Gastrocnemius medialis (tissue), 4 donors: ENCODE measurements around the gene RCN2. TPM values are rescaled to one million over a fixed set of nuclear protein-coding genes. Genes with fewer than 3 reads are reported as not detected.
"Not testable (repeated sequence)": the region's sequence is repeated elsewhere in the genome, so short reads cannot be mapped to it uniquely, and the experiment has no call there.

Source experiments
- ATAC-seq, 2 donors: fragments of 150-250 bp; one replicate each; pipeline ENCODE4 v1.9.1; 2016
- DNase-seq, 2 donors: peaks; one replicate each; pipeline ENCODE4 v3.0.0-alpha.2; 2019
- H3K27ac ChIP-seq, 4 donors: fragments of 200-600 bp; sonication (generic); 1 replicate in 1 of 4; 2 replicates in 3 of 4; pipeline ENCODE4 v1.5.1; 2016 to 2018; ENCODE audit warnings: mild to moderate bottlenecking in 2 of 4, moderate library complexity in 1 of 4
- H3K27me3 ChIP-seq, 3 donors: fragments of 200-600 bp; sonication (generic) in 2 of 3; 1 replicate in 1 of 3; 2 replicates in 2 of 3; pipeline versions ENCODE4 v1.5.1 to v1.6.0; 2016 to 2019; ENCODE audit warnings: mild to moderate bottlenecking in 1 of 3, moderate library complexity in 1 of 3
- H3K36me3 ChIP-seq, 2 donors: fragments of 200-600 bp; sonication (generic) in 1 of 2; one replicate each; pipeline ENCODE4 v1.5.1; 2017 to 2018
- H3K4me1 ChIP-seq, 2 donors: fragments of 200-600 bp; sonication (generic) in 1 of 2; one replicate each; pipeline ENCODE4 v1.5.1; 2016 to 2017; ENCODE audit warnings: mild to moderate bottlenecking in 2 of 2
- H3K4me3 ChIP-seq, 4 donors: fragments of 200-600 bp; sonication (generic) in 3 of 4; 1 replicate in 1 of 4; 2 replicates in 3 of 4; pipeline ENCODE4 v1.5.1; 2016 to 2019; ENCODE audit warnings: mild to moderate bottlenecking in 2 of 4
- H3K9me3 ChIP-seq, 3 donors: fragments of 200-600 bp; sonication (generic) in 2 of 3; 1 replicate in 1 of 3; 2 replicates in 2 of 3; pipeline ENCODE4 v1.5.1; 2016 to 2019
- POLR2A ChIP-seq, 2 donors: fragments of 450-650 bp; IDR thresholded peaks; one replicate each; pipeline ENCODE4 v1.6.1; 2017; ENCODE audit warnings: antibody characterized with exemption in 2 of 2, mild to moderate bottlenecking in 2 of 2, moderate library complexity in 2 of 2
- in situ Hi-C, 4 donors: fragments of 200-750 bp; cut with MboI; loops; one replicate each; pipeline versions ENCODE4 v1.15.0 to v1.8.0; 2017; ENCODE audit warnings: low sequenced_read_pairs in 4 of 4
- intact Hi-C: fragments of 100-400 bp; cut with DNase I; formaldehyde crosslinking; loops from one replicate; pipeline ENCODE4 v1.15.1; 2023; ENCODE audit warnings: low total_unique reads
- total RNA-seq, 4 donors: library from RNA; depleted of rRNA; stranded (reverse); fragments of >200 nt; gene quantifications; one replicate each; pipeline versions ENCODE4 v1.1.0 to v1.2.3, GENCODE V29; 2016
- TF ChIP-seq, protein P1 (sequence below), 5 experiments: fragments of 450-650 bp in 3 of 5; fragments of 200-600 bp in 2 of 5; sonication (generic) in 2 of 5; IDR thresholded peaks in 4 of 5; conservative IDR thresholded peaks in 1 of 5; 1 replicate in 4 of 5; 2 replicates in 1 of 5; pipeline ENCODE4 v1.5.1; 2016 to 2019; ENCODE audit warnings: antibody characterized with exemption in 5 of 5, mild to moderate bottlenecking in 3 of 5, moderate library complexity in 3 of 5

The RCN2 gene
- total RNA-seq, 4 donors from 2014 or later, result 23.2 to 32.2 (median 30.4) TPM

DNA sequence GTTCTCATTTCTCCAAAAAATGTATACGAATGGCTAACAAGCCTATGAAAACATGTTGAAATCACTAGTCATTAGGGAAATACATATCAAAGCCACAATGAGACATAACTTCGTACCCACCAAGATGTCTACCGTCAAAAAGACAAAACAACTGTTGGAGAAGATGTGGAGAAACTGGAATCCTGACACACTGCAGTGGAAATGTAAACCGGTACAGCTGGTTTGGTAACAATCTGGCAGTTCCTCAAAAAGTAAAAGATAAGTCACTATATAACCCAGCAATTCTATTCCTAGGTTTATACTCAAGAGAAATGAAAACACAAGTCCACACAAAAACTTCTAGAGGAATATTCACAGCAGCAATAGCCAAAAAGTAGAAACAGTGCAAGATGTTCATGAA is 33.4 kb upstream of the RCN2 start:
- TF ChIP-seq, protein P1, sequence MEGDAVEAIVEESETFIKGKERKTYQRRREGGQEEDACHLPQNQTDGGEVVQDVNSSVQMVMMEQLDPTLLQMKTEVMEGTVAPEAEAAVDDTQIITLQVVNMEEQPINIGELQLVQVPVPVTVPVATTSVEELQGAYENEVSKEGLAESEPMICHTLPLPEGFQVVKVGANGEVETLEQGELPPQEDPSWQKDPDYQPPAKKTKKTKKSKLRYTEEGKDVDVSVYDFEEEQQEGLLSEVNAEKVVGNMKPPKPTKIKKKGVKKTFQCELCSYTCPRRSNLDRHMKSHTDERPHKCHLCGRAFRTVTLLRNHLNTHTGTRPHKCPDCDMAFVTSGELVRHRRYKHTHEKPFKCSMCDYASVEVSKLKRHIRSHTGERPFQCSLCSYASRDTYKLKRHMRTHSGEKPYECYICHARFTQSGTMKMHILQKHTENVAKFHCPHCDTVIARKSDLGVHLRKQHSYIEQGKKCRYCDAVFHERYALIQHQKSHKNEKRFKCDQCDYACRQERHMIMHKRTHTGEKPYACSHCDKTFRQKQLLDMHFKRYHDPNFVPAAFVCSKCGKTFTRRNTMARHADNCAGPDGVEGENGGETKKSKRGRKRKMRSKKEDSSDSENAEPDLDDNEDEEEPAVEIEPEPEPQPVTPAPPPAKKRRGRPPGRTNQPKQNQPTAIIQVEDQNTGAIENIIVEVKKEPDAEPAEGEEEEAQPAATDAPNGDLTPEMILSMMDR (IDR thresholded peaks at IDR 0.05 in 4 of 5, conservative IDR thresholded peaks at IDR 0.05 in 1 of 5), result no peak
- no peak for TF ChIP-seq POLR2A (IDR thresholded peaks at IDR 0.05)
- ATAC-seq (no peak), DNase-seq (no peak)
- Histone ChIP-seq H3K27me3 (no peaks in the 10 kb centered on the region), H3K27ac (no peak overlapping the region), H3K36me3 (no peaks in the 10 kb centered on the region), H3K4me1 (peaks cover 2 to 4% of the 10 kb centered on the region in 2 donors), H3K9me3 (no peaks in the 10 kb centered on the region), H3K4me3 (no peak overlapping the region)
- intact Hi-C loops, result no loop called here
- in situ Hi-C loops, result no loop called here

DNA sequence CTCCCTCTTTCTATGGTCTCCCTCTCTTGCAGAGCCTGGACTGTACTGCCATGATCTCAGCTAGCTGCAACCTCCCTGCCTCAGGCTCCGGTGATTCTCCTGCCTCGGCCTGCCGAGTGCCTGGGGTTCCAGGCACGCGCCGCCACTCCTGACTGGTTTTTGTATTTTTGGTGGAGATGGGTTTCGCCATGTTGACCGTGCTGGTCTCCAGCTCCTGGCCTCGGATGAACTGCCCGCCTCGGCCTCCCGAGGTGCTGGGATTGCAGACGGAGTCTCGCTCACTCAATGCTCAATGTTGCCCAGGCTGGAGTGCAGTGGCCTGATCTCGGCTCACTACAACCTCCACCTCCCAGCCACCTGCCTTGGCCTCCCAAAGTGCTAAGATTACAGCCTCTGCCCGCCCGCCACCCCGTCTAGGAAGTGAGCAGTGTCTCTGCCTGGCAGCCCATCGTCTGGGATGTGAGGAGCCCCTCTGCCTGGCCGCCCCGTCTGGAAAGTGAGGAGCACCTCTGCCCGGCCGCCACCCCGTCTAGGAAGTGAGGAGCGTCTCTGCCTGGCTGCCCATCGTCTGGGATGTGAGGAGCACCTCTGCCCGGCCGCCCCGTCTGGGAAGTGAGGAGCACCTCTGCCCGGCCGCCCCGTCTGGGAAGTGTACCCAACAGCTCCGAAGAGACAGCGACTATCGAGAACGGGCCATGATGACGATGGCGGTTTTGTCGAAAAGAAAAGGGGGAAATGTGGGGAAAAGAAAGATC is 32.2 kb upstream of the RCN2 start:
- H3K27ac ChIP-seq, H3K27me3 ChIP-seq, DNase-seq, H3K36me3 ChIP-seq, in situ Hi-C loops, ATAC-seq, H3K4me3 ChIP-seq, intact Hi-C loops, H3K9me3 ChIP-seq: not testable (repeated sequence)
- peaks cover 14 to 16% of the 10 kb centered on the region in 2 donors for H3K4me1 ChIP-seq

DNA sequence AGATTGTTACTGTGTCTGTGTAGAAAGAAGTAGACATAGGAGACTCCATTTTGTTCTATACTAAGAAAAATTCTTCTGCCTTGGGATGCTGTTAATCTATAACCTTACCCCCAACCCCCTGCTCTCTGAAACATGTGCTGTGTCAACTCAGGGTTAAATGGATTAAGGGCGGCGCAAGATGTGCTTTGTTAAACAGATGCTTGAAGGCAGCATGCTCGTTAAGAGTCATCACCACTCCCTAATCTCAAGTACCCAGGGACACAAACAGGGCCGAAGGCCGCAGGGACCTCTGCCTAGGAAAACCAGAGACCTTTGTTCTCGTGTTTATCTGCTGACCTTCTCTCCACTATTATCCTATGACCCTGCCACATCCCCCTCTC is 31.6 kb upstream of the RCN2 start:
- H3K4me1 ChIP-seq, result peaks cover 17 to 20% of the 10 kb centered on the region in 2 donors
- ATAC-seq, H3K4me3 ChIP-seq, DNase-seq, in situ Hi-C loops, H3K36me3 ChIP-seq, H3K27me3 ChIP-seq, H3K9me3 ChIP-seq, H3K27ac ChIP-seq, intact Hi-C loops: not testable (repeated sequence)

DNA sequence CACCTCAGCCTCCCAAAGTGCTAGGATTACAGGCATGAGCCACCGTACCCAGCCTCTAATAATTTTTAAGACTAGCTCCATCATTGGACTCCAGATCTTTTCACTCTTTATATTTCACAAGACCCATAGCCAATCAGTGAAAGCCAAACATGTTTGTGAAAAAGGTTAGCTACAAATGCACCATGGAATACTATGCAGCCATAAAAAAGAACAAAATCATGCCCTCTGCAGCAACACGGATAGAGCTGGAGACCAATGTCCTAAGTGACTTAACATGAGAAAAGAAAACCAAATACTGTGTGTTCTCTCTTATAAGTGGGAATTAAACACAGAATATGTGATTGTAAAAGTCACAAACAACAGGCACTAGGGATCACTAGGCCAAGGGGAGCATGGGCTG is 29.6 kb upstream of the RCN2 start:
- peak overlapping the region in 1 of 4 donors; percentile 99 for H3K27ac ChIP-seq
- intact Hi-C loops, result no loop called here
- no peak for DNase-seq
- H3K4me1 ChIP-seq, result peaks cover 24 to 25% of the 10 kb centered on the region in 2 donors
- H3K27me3 ChIP-seq, result no peaks in the 10 kb centered on the region
- no peak overlapping the region for H3K4me3 ChIP-seq
- TF ChIP-seq, protein P1 (IDR thresholded peaks at IDR 0.05 in 4 of 5, conservative IDR thresholded peaks at IDR 0.05 in 1 of 5), result no peak
- in situ Hi-C loops, result no loop called here
- H3K36me3 ChIP-seq, result no peaks in the 10 kb centered on the region
- no peaks in the 10 kb centered on the region for H3K9me3 ChIP-seq
- ATAC-seq, result no peak

DNA sequence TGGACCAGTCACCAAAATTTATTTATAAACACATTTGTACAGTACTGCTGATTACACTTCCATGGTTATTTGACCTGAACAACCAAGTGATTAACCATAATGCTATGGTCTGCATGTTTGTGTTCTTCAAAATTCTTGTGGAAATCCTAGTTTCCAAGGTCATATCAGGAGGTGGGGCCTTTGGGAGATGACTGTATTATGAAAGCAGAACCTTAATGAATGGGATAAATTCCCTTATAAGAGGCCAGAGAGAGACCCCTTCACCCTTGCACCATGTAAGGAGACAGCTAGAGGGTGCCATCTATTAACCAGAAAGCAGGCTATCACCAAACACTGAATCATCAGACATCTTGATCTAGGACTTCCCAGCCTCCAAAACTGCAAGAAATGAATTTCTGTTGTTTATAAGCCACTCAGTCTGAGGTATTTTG is 28.3 kb upstream of the RCN2 start:
- TF ChIP-seq, protein P1 (IDR thresholded peaks at IDR 0.05 in 4 of 5, conservative IDR thresholded peaks at IDR 0.05 in 1 of 5), result peak in 3 of 5 experiments; percentile 24 to 42 (median 26)
- no peak for TF ChIP-seq POLR2A (IDR thresholded peaks at IDR 0.05)
- intact Hi-C loops, result no loop called here
- DNase-seq (no peak), ATAC-seq (peak in 1 of 2 donors; percentile 27)
- Histone ChIP-seq H3K27ac (peak overlapping the region; percentile 94 to 99 (median 98)), H3K36me3 (no peaks in the 10 kb centered on the region), H3K27me3 (no peaks in the 10 kb centered on the region), H3K4me3 (peak overlapping the region in 2 of 4 donors; percentile 22 to 97), H3K9me3 (no peaks in the 10 kb centered on the region), H3K4me1 (peaks cover 24 to 25% of the 10 kb centered on the region in 2 donors)
- in situ Hi-C loops, result no loop called here
